Endodermal cell (in vitro differentiated cells): Measurements from ENCODE around the gene IL1RL1. TPM values are rescaled to one million over a fixed set of nuclear protein-coding genes. Genes with fewer than 3 reads are reported as not detected.
A peak's percentile ranks its signal among the peaks of the same experiment; 100 is the strongest.

ENCODE experiments used
- DNase-seq: peaks from one replicate; pipeline ENCODE4 v3.0.0-alpha.2; 2017
- H3K27ac ChIP-seq: 2 replicates; pipeline ENCODE4 v1.5.1; 2013; ENCODE audit warnings: mild to moderate bottlenecking, low read depth, low read length, moderate library complexity
- H3K27me3 ChIP-seq: 2 replicates; pipeline ENCODE4 v1.6.1; 2013; ENCODE audit warnings: mild to moderate bottlenecking, low read length, moderate library complexity; ENCODE audit not compliant: insufficient read depth, control insufficient read depth, poor library complexity, severe bottlenecking
- H3K36me3 ChIP-seq: 2 replicates; pipeline ENCODE4 v1.7.0; 2013; ENCODE audit warnings: mild to moderate bottlenecking, low read length, moderate library complexity; ENCODE audit not compliant: control insufficient read depth, insufficient read depth
- H3K4me1 ChIP-seq: one replicate; pipeline ENCODE4 v1.7.0; 2013; ENCODE audit warnings: low read length; ENCODE audit not compliant: control insufficient read depth, insufficient read depth
- H3K4me3 ChIP-seq: 2 replicates; pipeline ENCODE4 v1.5.1; 2013; ENCODE audit warnings: mild to moderate bottlenecking, low read length, moderate library complexity
- H3K9ac ChIP-seq: 2 replicates; pipeline ENCODE4 v1.6.1; 2013; ENCODE audit warnings: mild to moderate bottlenecking, low read length, moderate library complexity; ENCODE audit not compliant: poor library complexity, severe bottlenecking; ENCODE audit errors: extremely low read depth
- H3K9me3 ChIP-seq: 2 replicates; pipeline ENCODE4 v1.6.1; 2013; ENCODE audit warnings: mild to moderate bottlenecking, low read length, moderate library complexity; ENCODE audit not compliant: control insufficient read depth
- H3K27ac Mint-ChIP-seq: 2 replicates; pipeline ENCODE4 v1.8.0; 2020; ENCODE audit warnings: mixed read lengths
- H3K27me3 Mint-ChIP-seq: 2 replicates; pipeline ENCODE4 v1.8.0; 2021; ENCODE audit warnings: mild to moderate bottlenecking, mixed read lengths; ENCODE audit not compliant: insufficient read depth
- H3K36me3 Mint-ChIP-seq: 2 replicates; pipeline ENCODE4 v1.8.0; 2020; ENCODE audit warnings: low read depth, mixed read lengths
- H3K4me1 Mint-ChIP-seq: 2 replicates; pipeline ENCODE4 v1.8.0; 2020; ENCODE audit warnings: mixed read lengths
- H3K4me3 Mint-ChIP-seq: 2 replicates; pipeline ENCODE4 v1.8.0; 2020; ENCODE audit warnings: mild to moderate bottlenecking, moderate library complexity, mixed read lengths
- H3K9me3 Mint-ChIP-seq: 2 replicates; pipeline ENCODE4 v1.8.0; 2020; ENCODE audit warnings: mild to moderate bottlenecking, mixed read lengths
- WGBS, 2 experiments: methylation state at CpG; one replicate each; pipeline versions ENCODE4 v1.1.5 to v1.1.7; 2013; ENCODE audit warnings: missing lambda C conversion rate in 2 of 2, mixed read lengths in 1 of 2; ENCODE audit not compliant: insufficient coverage in 1 of 2, insufficient read length in 1 of 2; 5-methylcytosine and 5-hydroxymethylcytosine counted together
- total RNA-seq, 2 donors: library from RNA; stranded (reverse); fragmentation: NEBNext Ultra II Directional in 1 of 2; extraction: Animal tissue kit (Norgen Biotek cat#: 25700) in 1 of 2; gene quantifications; 2 replicates in 1 of 2; 3 replicates in 1 of 2; pipeline ENCODE4 v1.2.1, GENCODE V29; 2021
- TF ChIP-seq, protein P1 (sequence below): fragments of 200-600 bp; sonication (generic); conservative IDR thresholded peaks from 2 replicates; pipeline ENCODE4 v1.5.0; 2021; ENCODE audit warnings: antibody characterized with exemption, mild to moderate bottlenecking

The IL1RL1 gene
- total RNA-seq, 2 donors from 2014 or later: 0.75 to 0.84 TPM

DNA sequence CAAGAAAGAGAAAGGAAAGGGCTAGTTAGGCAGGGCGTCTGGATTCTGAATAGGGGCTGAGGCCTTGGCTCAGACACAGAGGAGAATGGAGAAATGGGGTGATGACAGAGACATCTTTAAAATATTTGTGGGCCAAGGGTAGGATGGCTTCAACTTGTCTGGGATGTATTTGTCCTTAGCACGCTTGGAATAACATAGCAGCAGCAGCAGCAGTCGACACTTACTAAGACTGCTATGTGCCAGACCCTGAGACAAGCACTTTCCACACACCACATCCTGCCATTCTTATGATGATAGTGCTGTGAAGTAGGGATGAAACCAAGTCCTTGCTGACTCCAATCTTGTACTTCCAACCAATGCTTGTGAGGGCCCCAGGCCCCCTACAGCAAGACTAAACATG is 2.6 kb downstream of the IL1RL1 start:
- H3K27ac Mint-ChIP-seq: no peak overlapping the region
- TF ChIP-seq, protein P1, sequence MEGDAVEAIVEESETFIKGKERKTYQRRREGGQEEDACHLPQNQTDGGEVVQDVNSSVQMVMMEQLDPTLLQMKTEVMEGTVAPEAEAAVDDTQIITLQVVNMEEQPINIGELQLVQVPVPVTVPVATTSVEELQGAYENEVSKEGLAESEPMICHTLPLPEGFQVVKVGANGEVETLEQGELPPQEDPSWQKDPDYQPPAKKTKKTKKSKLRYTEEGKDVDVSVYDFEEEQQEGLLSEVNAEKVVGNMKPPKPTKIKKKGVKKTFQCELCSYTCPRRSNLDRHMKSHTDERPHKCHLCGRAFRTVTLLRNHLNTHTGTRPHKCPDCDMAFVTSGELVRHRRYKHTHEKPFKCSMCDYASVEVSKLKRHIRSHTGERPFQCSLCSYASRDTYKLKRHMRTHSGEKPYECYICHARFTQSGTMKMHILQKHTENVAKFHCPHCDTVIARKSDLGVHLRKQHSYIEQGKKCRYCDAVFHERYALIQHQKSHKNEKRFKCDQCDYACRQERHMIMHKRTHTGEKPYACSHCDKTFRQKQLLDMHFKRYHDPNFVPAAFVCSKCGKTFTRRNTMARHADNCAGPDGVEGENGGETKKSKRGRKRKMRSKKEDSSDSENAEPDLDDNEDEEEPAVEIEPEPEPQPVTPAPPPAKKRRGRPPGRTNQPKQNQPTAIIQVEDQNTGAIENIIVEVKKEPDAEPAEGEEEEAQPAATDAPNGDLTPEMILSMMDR: no peak
- H3K27ac ChIP-seq: no peak overlapping the region

GRCh38 chr2:102315921-102316320 is 4.6 kb downstream of the IL1RL1 start:
- 89% methylated on average over 1 of the region's 2 CpGs; no CpG with 5 or more reads in 1 of the 2 experiments for WGBS, 2 experiments
- no peaks in the 10 kb centered on the region for H3K27me3 ChIP-seq
- peaks cover 22% of the 10 kb centered on the region for H3K4me1 Mint-ChIP-seq
- no peak for DNase-seq
- no peak overlapping the region for H3K4me3 ChIP-seq
- no peaks in the 10 kb centered on the region for H3K36me3 ChIP-seq
- no peak overlapping the region for H3K9ac ChIP-seq
- no peak overlapping the region for H3K4me3 Mint-ChIP-seq
- TF ChIP-seq, protein P1: no peak
- peaks cover 2% of the 10 kb centered on the region for H3K4me1 ChIP-seq
- H3K9me3 ChIP-seq: peaks cover 20% of the 10 kb centered on the region
- peaks cover 4% of the 10 kb centered on the region for H3K27me3 Mint-ChIP-seq
- H3K36me3 Mint-ChIP-seq: no peaks in the 10 kb centered on the region
- H3K27ac ChIP-seq: no peak overlapping the region
- H3K9me3 Mint-ChIP-seq: peaks cover 13% of the 10 kb centered on the region
- H3K27ac Mint-ChIP-seq: no peak overlapping the region

More for the DNA sequence above, 2.6 kb downstream of the IL1RL1 start:
- Mint-ChIP-seq H3K27me3 (peaks cover 2% of the 10 kb centered on the region), H3K9me3 (peaks cover 13% of the 10 kb centered on the region), H3K36me3 (no peaks in the 10 kb centered on the region), H3K4me1 (peaks cover 24% of the 10 kb centered on the region), H3K4me3 (no peak overlapping the region)
- H3K9me3 ChIP-seq: peaks cover 20% of the 10 kb centered on the region
- no peaks in the 10 kb centered on the region for H3K27me3 ChIP-seq
- H3K9ac ChIP-seq: no peak overlapping the region
- 85% methylated on average over 3 of the region's 3 CpGs; no CpG with 5 or more reads in 1 of the 2 experiments for WGBS, 2 experiments
- no peak overlapping the region for H3K4me3 ChIP-seq
- H3K4me1 ChIP-seq: peaks cover 5% of the 10 kb centered on the region
- DNase-seq: no peak
- H3K36me3 ChIP-seq: no peaks in the 10 kb centered on the region

DNA sequence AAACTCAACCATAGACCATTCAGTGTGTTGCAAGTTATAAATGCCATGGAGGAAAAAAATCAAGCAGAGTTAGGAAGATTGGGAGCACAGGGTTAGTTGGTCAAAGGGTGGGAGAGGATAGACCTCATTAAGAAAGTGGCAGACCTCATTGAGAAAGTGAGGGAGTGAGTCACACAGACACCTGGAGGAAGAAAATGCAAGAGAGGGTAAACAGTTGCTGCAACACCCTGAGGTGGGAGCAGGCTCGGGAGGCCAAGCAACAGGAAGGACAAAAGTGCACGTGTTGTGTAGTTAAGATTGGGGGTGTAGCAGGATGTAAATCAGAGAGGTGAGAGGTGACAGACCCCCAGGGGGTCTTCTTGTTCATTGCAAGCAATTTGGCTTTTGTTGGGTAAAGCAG is 6.4 kb downstream of the IL1RL1 start:
- TF ChIP-seq, protein P1: no peak
- no peak overlapping the region for H3K4me3 Mint-ChIP-seq
- H3K9ac ChIP-seq: no peak overlapping the region
- peaks cover 23% of the 10 kb centered on the region for H3K9me3 ChIP-seq
- H3K27me3 Mint-ChIP-seq: peaks cover 4% of the 10 kb centered on the region
- H3K9me3 Mint-ChIP-seq: peaks cover 13% of the 10 kb centered on the region
- H3K27ac ChIP-seq: no peak overlapping the region
- no peaks in the 10 kb centered on the region for H3K36me3 Mint-ChIP-seq
- peak; percentile 48 for DNase-seq
- H3K4me3 ChIP-seq: no peak overlapping the region
- H3K27me3 ChIP-seq: no peaks in the 10 kb centered on the region
- no peaks in the 10 kb centered on the region for H3K4me1 ChIP-seq
- H3K4me1 Mint-ChIP-seq: peaks cover 12% of the 10 kb centered on the region
- 53 to 57% methylated on average over 1 to 2 of the region's 2 CpGs for WGBS, 2 experiments
- H3K36me3 ChIP-seq: no peaks in the 10 kb centered on the region
- no peak overlapping the region for H3K27ac Mint-ChIP-seq
